ENCODE data around the gene CPNE9.

The CPNE9 gene

GRCh38 chr3:9685216-9686049 is 18.2 kb upstream of the CPNE9 start:
- in situ Hi-C loops (cut with HindIII; ENCODE audit: low sequenced_read_pairs): loop anchor here (25.0 kb wide), 1 partner anchor 198 kb away; no protein-coding TSS in a partner anchor

- in situ Hi-C loops (cut with HindIII; ENCODE audit: low sequenced_read_pairs): loop anchor here (25.0 kb wide), 1 partner anchor 199 kb away; no protein-coding TSS in a partner anchor
Measured at GRCh38 chr3:9686050-9686550, 17.5 kb upstream of the CPNE9 start.

GRCh38 chr3:9686703-9687102 is 16.9 kb upstream of the CPNE9 start:
- in situ Hi-C loops (cut with HindIII; ENCODE audit: low sequenced_read_pairs): loop anchor here (25.0 kb wide), 1 partner anchor 199 kb away; no protein-coding TSS in a partner anchor

- in situ Hi-C loops (cut with HindIII; ENCODE audit: low sequenced_read_pairs): loop anchor here (25.0 kb wide), 1 partner anchor 200 kb away; no protein-coding TSS in a partner anchor
Measured at GRCh38 chr3:9687514-9687913, 16.1 kb upstream of the CPNE9 start.

- in situ Hi-C loops (cut with HindIII; ENCODE audit: low sequenced_read_pairs): loop anchor here (25.0 kb wide), 1 partner anchor 202 kb away; no protein-coding TSS in a partner anchor
Measured at GRCh38 chr3:9688961-9689360, 14.7 kb upstream of the CPNE9 start.

- in situ Hi-C loops (cut with HindIII; ENCODE audit: low sequenced_read_pairs): loop anchor here (5.0 to 25.0 kb wide), 3 partner anchors 48 to 202 kb away; no protein-coding TSS in a partner anchor
Measured at GRCh38 chr3:9689757-9690156, 13.9 kb upstream of the CPNE9 start.

- in situ Hi-C loops (cut with HindIII; ENCODE audit: low sequenced_read_pairs): loop anchor here (5.0 to 25.0 kb wide), 3 partner anchors 47 to 203 kb away; no protein-coding TSS in a partner anchor
Measured at GRCh38 chr3:9690451-9691450, 12.9 kb upstream of the CPNE9 start.

GRCh38 chr3:9691636-9692035 is 12.0 kb upstream of the CPNE9 start:
- in situ Hi-C loops (cut with HindIII; ENCODE audit: low sequenced_read_pairs): loop anchor here (5.0 to 25.0 kb wide), 3 partner anchors 46 to 204 kb away; no protein-coding TSS in a partner anchor

GRCh38 chr3:9692416-9692815 is 11.2 kb upstream of the CPNE9 start:
- in situ Hi-C loops (cut with HindIII; ENCODE audit: low sequenced_read_pairs): loop anchor here (5.0 to 25.0 kb wide), 3 partner anchors 45 to 205 kb away; no protein-coding TSS in a partner anchor

GRCh38 chr3:9695345-9695744 is 8.3 kb upstream of the CPNE9 start:
- in situ Hi-C loops (cut with HindIII; ENCODE audit: low sequenced_read_pairs): loop anchor here (10.0 to 25.0 kb wide), 2 partner anchors 111 to 208 kb away; no protein-coding TSS in a partner anchor

- in situ Hi-C loops (cut with HindIII; ENCODE audit: low sequenced_read_pairs): loop anchor here (10.0 to 25.0 kb wide), 2 partner anchors 111 to 208 kb away; no protein-coding TSS in a partner anchor
Measured at GRCh38 chr3:9695746-9696145, 7.9 kb upstream of the CPNE9 start.

- in situ Hi-C loops (cut with HindIII; ENCODE audit: low sequenced_read_pairs): loop anchor here (10.0 to 25.0 kb wide), 2 partner anchors 112 to 209 kb away; no protein-coding TSS in a partner anchor
Measured at GRCh38 chr3:9696480-9697220, 7.0 kb upstream of the CPNE9 start.

- in situ Hi-C loops (cut with HindIII; ENCODE audit: low sequenced_read_pairs): loop anchor here (10.0 to 25.0 kb wide), 2 partner anchors 113 to 211 kb away; no protein-coding TSS in a partner anchor
Measured at GRCh38 chr3:9697892-9698291, 5.7 kb upstream of the CPNE9 start.

GRCh38 chr3:9698293-9698692 is 5.3 kb upstream of the CPNE9 start:
- in situ Hi-C loops (cut with HindIII; ENCODE audit: low sequenced_read_pairs): loop anchor here (10.0 to 25.0 kb wide), 2 partner anchors 113 to 211 kb away; no protein-coding TSS in a partner anchor

GRCh38 chr3:9700536-9700935 is 3.1 kb upstream of the CPNE9 start:
- in situ Hi-C loops (cut with HindIII; ENCODE audit: low sequenced_read_pairs): no loop called here

GRCh38 chr3:9701006-9701405 is 2.6 kb upstream of the CPNE9 start:
- in situ Hi-C loops (cut with HindIII; ENCODE audit: low sequenced_read_pairs): no loop called here

GRCh38 chr3:9701711-9702110 is 1.9 kb upstream of the CPNE9 start:
- in situ Hi-C loops (cut with HindIII; ENCODE audit: low sequenced_read_pairs): no loop called here

GRCh38 chr3:9703240-9703639 is 393 bp upstream of the CPNE9 start:
- in situ Hi-C loops (cut with HindIII; ENCODE audit: low sequenced_read_pairs): no loop called here
